Measurements from ENCODE around the gene GLIPR2. TPM values are rescaled to one million over a fixed set of nuclear protein-coding genes. Genes with fewer than 3 reads are reported as not detected.

Gene GLIPR2
- polyA plus RNA-seq, 3 donors = 213 to 528 (median 520) TPM

- no peak overlapping the region for H3K27ac ChIP-seq (ENCODE audit: low read depth in 1 of 2, low read length in 2 of 2)
- no peaks in the 10 kb centered on the region for H4K20me1 ChIP-seq (ENCODE audit: insufficient read depth, low read length)
- H3K4me1 Mint-ChIP-seq = peaks cover 8% of the 10 kb centered on the region
- WGBS (ENCODE audit: insufficient coverage) = 100% methylated on average over 2 of the region's 3 CpGs
- peaks cover 7% of the 10 kb centered on the region in 2 donors for H3K4me1 ChIP-seq (ENCODE audit: control insufficient read depth in 1 of 2, insufficient read depth in 2 of 2, low read length in 2 of 2)
- peaks cover 0 to 4% (median 2%) of the 10 kb centered on the region in 3 donors for H3K27me3 Mint-ChIP-seq (ENCODE audit: low read depth in 3 of 3)
- H3K36me3 Mint-ChIP-seq = peaks cover 0 to 2% of the 10 kb centered on the region in 2 donors
- H3K9me3 ChIP-seq (replicated peaks in 1 of 2; ENCODE audit: control insufficient read depth in 1 of 2, insufficient read depth in 1 of 2, low read length in 2 of 2) = no peaks in the 10 kb centered on the region
- no peak overlapping the region for H2AFZ ChIP-seq (ENCODE audit: insufficient read depth, low read depth, low read length, poor library complexity, severe bottlenecking)
- H3K27ac Mint-ChIP-seq = no peak overlapping the region
- no peak overlapping the region for H3K4me3 ChIP-seq (replicated peaks in 1 of 3; ENCODE audit: low read depth in 2 of 3, low read length in 3 of 3)
- no peak overlapping the region for H3K4me3 Mint-ChIP-seq
- H3K79me2 ChIP-seq (ENCODE audit: insufficient read depth, low read length) = no peaks in the 10 kb centered on the region
- no peak for DNase-seq
- peaks cover 0 to 2% (median 0%) of the 10 kb centered on the region in 7 donors for H3K9me3 Mint-ChIP-seq
- intact Hi-C loops (cut with micrococcal nuclease) = loop anchor here (5.0 kb wide), 2 partner anchors 37 to 52 kb away; partner anchors contain the start of gene GLIPR2 (in 2 of the 2)
- no peak overlapping the region for H3K9ac ChIP-seq (ENCODE audit: insufficient read depth, low read length, poor library complexity, severe bottlenecking)
- no peaks in the 10 kb centered on the region for H3K27me3 ChIP-seq (ENCODE audit: control insufficient read depth in 2 of 2, insufficient read depth in 2 of 2, low read length in 2 of 2)
- H3K4me2 ChIP-seq (replicated peaks; ENCODE audit: extremely low read depth, low read length, poor library complexity, severe bottlenecking) = no peak overlapping the region
- H3K36me3 ChIP-seq (replicated peaks in 1 of 2; ENCODE audit: control insufficient read depth in 1 of 2, insufficient read depth in 2 of 2, low read length in 2 of 2) = no peaks in the 10 kb centered on the region
- no peak for TF ChIP-seq CTCF (IDR thresholded peaks at IDR 0.05)
These were observed 36.0 kb upstream of the GLIPR2 start for GRCh38 chr9:36100532-36100931.

DNA sequence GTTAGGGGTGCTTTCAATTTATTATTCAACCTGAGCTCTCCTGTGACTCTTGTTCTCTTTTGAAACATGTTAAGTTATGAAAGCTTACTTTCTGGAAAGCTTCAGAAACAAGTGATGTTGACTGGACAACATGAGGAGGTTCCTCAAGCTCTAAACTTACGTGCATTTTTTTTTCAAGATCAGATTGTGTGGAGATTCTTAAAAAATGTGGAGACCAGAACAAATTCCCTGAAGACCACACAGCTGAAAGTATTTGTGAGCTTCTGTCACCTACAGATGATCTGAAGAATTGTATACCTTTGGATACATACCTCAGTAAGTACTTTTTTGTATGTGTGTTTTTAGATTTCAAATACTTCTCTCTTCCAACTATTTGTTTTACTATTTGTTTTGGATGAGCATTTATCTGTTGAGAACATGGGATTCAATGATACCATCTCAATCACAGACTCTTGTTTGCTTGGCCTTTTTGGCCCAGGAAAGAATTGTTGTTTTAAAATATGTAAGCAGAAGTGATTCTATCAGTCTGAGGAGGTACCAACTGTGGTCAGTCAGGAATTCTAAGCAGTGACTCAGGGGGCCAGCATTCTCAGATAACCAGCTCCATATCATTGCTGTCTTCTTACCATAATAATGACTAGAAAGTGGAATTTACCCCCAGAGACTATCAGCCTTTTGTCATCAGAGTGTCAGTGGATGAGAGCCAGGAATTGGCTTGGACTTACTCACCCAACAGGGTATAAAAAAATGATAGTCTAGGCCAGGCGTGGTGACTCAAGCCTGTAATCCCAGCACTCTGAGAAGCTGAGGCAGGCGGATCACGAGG is 34.4 kb upstream of the GLIPR2 start:
- intact Hi-C loops (cut with micrococcal nuclease) = loop anchor here (2.0 to 5.0 kb wide), 3 partner anchors 35 to 65 kb away; partner anchors contain the start of gene GLIPR2 (in 2 of the 2)
- Histone ChIP-seq H3K4me2 (replicated peaks; ENCODE audit: extremely low read depth, low read length, poor library complexity, severe bottlenecking) (no peak overlapping the region), H3K4me3 (replicated peaks in 1 of 3; ENCODE audit: low read depth in 2 of 3, low read length in 3 of 3) (no peak overlapping the region), H3K9me3 (replicated peaks in 1 of 2; ENCODE audit: control insufficient read depth in 1 of 2, insufficient read depth in 1 of 2, low read length in 2 of 2) (no peaks in the 10 kb centered on the region), H2AFZ (ENCODE audit: insufficient read depth, low read depth, low read length, poor library complexity, severe bottlenecking) (no peak overlapping the region), H3K27ac (ENCODE audit: low read depth in 1 of 2, low read length in 2 of 2) (no peak overlapping the region), H3K9ac (ENCODE audit: insufficient read depth, low read length, poor library complexity, severe bottlenecking) (no peak overlapping the region), H3K4me1 (ENCODE audit: control insufficient read depth in 1 of 2, insufficient read depth in 2 of 2, low read length in 2 of 2) (peaks cover 7% of the 10 kb centered on the region in 2 donors), H3K36me3 (replicated peaks in 1 of 2; ENCODE audit: control insufficient read depth in 1 of 2, insufficient read depth in 2 of 2, low read length in 2 of 2) (no peaks in the 10 kb centered on the region), H4K20me1 (ENCODE audit: insufficient read depth, low read length) (no peaks in the 10 kb centered on the region), H3K79me2 (ENCODE audit: insufficient read depth, low read length) (no peaks in the 10 kb centered on the region), H3K27me3 (ENCODE audit: control insufficient read depth in 2 of 2, insufficient read depth in 2 of 2, low read length in 2 of 2) (no peaks in the 10 kb centered on the region)
- no CpG with 5 or more reads among the region's 4 CpGs for WGBS (ENCODE audit: insufficient coverage)
- Mint-ChIP-seq H3K4me1 (peaks cover 8% of the 10 kb centered on the region), H3K36me3 (peaks cover 0 to 2% of the 10 kb centered on the region in 2 donors), H3K4me3 (no peak overlapping the region), H3K27ac (no peak overlapping the region), H3K27me3 (ENCODE audit: low read depth in 3 of 3) (peaks cover 0 to 4% (median 2%) of the 10 kb centered on the region in 3 donors), H3K9me3 (peaks cover 0 to 2% (median 0%) of the 10 kb centered on the region in 7 donors)
- DNase-seq = no peak
- no peak for TF ChIP-seq CTCF (IDR thresholded peaks at IDR 0.05)
